GM18499 (cell line): ENCODE results near the gene APOL4.
"Not testable (repeated sequence)": the region's sequence is repeated elsewhere in the genome, so short reads cannot be mapped to it uniquely, and the experiment has no call there.

Experiments used
- ATAC-seq: cut with Tn5 transposase; IDR thresholded peaks from one replicate; pipeline ENCODE4 v1.9.1; 2021; ENCODE audit warnings: moderate number of reproducible peaks; ENCODE audit not compliant: insufficient read depth, unreplicated experiment

APOL4 gene

DNA sequence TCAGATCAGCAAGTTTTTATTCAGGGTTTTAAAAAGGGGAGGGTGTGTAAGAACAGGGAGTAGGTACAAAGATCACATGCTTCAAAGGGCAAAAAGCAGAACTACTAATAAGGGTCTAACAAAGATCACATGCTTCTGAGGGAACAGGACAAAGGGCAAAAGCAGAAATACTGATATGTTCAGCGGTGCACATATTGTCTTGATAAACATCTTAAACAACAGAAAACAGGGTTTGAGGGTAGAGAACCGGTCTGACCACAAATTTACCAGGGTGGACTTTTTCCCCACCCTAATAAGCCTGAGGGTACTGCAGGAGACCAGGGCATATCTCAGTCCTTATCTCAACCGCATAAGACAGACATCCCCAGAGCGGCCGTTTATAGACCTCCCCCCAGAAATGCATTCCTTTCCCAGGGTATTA lies 7.9 kb upstream of the APOL4 start:
- not testable (repeated sequence) for ATAC-seq

- ATAC-seq, result no peak
Measured at GRCh38 chr22:36208914-36209313, 7.3 kb upstream of the APOL4 start.

- ATAC-seq, result no peak
Measured at GRCh38 chr22:36208162-36208765, 6.7 kb upstream of the APOL4 start.

- ATAC-seq, result no peak
Measured at GRCh38 chr22:36206255-36206654, 4.6 kb upstream of the APOL4 start.

- not testable (repeated sequence) for ATAC-seq
Measured at GRCh38 chr22:36205573-36205972, 4.0 kb upstream of the APOL4 start.

DNA sequence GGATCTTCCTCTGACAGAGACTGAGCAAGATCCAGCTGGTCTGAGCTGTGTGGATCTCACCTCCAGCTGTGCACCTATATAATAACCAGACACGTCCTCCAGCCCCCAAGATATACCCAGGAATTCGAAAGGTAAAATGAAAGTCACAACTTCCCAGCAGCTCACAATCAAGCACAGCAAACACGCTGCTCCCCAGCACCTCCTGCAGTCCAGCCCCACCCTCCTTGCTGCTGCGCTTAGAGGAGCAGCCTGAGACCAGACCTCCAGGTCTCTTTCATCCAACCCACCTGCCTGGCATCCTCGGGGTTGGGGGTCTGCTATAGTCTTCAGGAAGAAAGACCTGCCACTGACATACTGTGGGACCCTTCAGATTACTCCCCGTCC lies 3.0 kb upstream of the APOL4 start:
- ATAC-seq, result no peak

DNA sequence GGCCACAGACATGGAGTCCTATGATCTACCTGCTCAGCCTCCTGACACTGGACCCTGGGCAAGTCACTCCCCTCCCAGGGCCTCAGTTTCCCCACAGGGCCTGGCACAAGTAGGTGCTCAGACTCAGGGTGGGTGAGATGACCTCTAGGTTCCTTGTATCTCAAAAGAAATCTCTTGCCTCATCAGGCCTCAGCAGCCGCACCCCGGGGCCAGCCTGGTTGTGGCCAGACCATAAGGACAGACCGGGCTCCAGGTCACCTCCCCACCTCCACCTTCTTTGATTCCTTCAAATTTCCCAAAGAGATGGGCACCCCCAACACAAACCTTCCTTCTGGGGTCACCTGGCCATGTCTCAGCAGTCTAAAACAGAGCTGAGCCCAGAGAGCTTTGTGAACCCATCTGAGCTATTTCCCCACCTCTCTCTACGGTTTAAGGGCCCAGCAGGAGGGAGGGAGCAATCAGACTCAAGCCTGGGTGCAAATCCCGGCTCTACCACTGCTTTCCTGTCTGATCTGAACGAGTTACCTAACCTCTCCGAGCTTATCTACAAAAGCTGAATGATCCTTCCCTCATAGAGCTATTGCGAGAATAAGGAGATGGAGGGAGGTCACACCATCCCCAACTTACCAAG lies 2.5 kb upstream of the APOL4 start:
- ATAC-seq, result no peak

- ATAC-seq, result not testable (repeated sequence)
Measured at GRCh38 chr22:36203441-36203840, 1.8 kb upstream of the APOL4 start.

GRCh38 chr22:36202906-36203305 lies 1.3 kb upstream of the APOL4 start:
- not testable (repeated sequence) for ATAC-seq

DNA sequence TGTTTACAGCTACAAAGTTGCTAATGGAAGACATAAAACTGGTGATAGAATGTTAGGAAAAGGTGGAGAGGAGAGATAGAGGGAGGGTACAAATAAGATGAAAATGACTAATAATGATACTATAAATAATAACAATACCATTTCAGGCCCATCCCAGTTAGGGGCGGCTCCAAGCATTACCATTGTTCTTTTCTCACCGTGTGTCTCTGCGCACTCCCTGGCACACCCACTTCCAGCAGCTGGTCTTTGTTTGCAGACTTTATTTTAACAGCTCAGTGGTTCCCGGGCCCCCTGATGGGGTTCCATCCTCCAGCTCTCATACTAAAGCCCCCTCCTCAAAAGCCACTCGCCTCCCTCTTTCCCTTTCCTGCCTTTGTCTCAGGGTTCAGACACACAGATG lies 584 bp downstream of the APOL4 start:
- not testable (repeated sequence) for ATAC-seq

- ATAC-seq, result no peak
Measured at GRCh38 chr22:36199001-36199551, 2.5 kb downstream of the APOL4 start.

GRCh38 chr22:36198536-36198935 lies 3.1 kb downstream of the APOL4 start:
- no peak for ATAC-seq

DNA sequence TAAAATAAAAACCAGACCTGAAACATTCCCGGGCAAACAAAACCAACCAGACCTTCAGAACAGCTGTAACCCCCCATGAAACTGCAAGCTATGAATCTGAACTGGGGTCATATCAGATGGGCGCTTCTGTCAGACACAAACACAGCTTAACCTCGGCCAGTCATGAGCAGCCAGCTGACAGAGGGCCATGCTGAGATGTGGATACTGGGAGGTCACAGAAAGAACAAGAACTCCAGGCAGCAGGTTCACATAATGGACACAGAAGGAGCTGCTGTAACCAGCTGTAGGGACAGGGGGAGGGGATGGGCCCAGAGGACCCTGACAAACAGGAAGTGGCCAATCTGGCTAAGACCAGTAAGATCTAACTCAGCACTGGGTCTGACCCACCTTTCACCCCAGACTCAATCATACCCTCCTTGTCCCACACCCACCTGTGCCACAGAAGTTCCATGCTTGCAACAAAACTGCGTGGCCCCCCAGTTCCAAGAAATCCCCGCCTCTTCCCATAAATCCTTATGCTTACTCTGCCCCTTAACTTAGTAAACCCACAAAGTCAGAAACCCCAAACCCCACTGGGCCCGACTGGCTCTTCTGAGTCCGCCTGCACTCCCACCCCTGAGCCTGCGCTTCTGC lies 4.0 kb downstream of the APOL4 start:
- ATAC-seq, result no peak

GRCh38 chr22:36197065-36197440 lies 4.6 kb downstream of the APOL4 start:
- ATAC-seq, result no peak

- no peak for ATAC-seq
Measured at GRCh38 chr22:36196254-36197064, 5.2 kb downstream of the APOL4 start.

GRCh38 chr22:36194971-36195370 lies 6.6 kb downstream of the APOL4 start:
- ATAC-seq, result no peak

- no peak for ATAC-seq
Measured at GRCh38 chr22:36194385-36194784, 7.2 kb downstream of the APOL4 start.

GRCh38 chr22:36193577-36193976 lies 8.0 kb downstream of the APOL4 start:
- no peak for ATAC-seq

DNA sequence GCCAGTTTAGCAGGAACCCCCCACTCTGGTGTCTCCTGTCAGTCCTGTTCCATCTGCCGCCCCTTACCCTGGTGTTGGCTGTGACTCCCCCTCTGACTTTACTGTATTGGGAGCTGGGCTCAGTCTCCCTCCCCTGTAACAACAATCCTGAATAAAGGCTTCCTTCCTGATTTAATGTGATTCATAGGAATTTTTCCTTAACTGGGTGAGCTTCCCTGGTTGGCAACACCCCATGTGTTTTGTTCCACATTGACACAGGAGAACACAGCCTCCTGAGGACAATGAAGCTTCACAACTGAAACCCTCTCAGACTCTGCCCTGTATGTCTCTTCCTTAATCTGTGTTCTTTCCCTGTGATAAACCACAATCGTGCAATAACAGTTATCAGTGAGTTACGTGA lies 8.4 kb downstream of the APOL4 start:
- no peak for ATAC-seq

DNA sequence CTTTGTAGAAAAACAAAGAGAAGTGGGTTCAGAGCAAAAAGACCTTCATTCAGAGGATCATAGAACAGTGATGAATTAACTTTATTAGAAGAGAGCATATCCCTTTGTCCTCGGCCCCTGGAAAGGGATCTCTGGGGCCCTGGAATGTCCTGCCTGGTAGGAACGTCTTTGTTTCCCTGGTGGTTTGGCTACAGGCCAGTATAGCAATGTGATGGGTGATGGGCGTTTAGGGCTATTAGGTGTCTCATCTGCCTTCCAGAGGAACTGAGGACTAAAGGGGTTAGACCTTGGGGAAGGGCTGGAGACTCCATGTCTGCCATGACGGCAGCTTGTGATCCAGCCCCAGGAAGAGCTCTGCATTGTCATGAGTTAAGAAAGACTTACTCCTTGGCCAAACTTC lies 9.1 kb downstream of the APOL4 start:
- ATAC-seq, result no peak
